Fibroblast of skin of back (primary cell): ENCODE data around the gene FCGR3A.
"Not testable (repeated sequence)": the region's sequence is repeated elsewhere in the genome, so short reads cannot be mapped to it uniquely, and the experiment has no call there.

ENCODE experiments used
- DNase-seq: peaks from one replicate; pipeline ENCODE4 v3.0.0-alpha.2; 2013

FCGR3A gene

DNA sequence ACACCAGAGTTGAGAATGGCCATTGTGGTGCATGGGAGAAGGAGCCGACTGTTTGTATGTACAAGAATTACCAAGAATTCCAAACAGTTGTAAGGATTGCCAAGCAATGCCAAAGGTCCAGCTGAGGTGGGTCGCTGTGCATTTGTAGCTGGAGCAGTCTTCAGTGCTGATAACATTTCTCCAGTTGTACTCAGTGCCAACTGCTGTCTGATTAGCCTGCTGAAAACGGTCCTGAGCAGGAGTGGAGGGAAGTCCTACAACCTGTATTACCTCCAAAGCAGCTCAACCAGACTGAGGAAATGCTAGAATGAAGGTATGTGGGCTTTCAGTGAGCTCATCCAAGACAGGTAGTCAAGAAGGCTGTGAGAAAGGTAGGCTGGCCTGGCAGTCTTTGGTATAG, 6.5 kb upstream of the FCGR3A start:
- DNase-seq, result not testable (repeated sequence)

DNA sequence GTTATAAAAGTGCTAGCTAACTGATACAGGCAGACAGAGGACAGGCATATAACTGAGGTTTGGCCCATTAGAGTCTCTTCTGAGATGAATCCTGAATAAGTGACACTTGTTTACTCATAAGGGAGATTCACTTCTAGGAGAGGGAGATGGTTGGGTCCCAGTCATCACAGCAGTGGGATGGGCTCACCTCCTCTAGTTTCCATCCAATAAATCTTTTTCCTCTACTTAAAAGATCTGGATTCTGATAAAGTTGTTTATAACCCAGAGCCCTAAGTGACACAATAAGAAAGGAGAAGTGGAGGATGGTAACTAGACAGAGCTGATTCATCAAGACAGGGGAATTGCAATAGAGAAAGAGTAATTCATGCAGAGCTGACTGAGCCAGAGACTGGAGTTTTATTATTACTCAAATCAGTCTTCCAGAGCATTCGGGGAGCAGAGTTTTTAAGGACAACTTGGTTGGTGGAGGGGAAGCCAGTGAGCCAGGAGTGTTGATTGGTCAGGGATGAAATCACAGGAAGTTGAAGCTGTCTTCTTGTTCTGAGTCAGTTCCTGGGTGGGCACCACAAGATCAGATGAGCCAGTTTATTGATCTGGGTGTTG, 5.3 kb upstream of the FCGR3A start:
- DNase-seq, result not testable (repeated sequence)

DNA sequence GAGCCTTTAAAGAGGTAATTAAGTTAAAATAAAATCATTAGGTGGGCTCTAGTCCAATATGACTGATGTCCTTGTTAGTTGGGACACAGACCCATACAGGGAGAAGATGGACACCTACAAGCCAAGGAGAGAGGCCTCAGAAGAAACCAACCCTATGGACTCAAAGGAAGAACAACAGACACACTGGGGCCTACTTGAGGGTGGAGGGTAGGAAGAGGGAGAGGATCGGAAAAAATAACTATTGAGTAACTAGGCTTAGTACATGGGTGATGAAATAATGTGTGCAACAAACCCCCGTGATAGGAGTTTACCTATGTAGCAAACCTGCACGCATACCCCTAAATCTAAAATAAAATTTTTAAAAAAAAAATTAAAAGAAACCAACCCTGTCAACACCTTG, 4.7 kb upstream of the FCGR3A start:
- DNase-seq, result not testable (repeated sequence)

DNA sequence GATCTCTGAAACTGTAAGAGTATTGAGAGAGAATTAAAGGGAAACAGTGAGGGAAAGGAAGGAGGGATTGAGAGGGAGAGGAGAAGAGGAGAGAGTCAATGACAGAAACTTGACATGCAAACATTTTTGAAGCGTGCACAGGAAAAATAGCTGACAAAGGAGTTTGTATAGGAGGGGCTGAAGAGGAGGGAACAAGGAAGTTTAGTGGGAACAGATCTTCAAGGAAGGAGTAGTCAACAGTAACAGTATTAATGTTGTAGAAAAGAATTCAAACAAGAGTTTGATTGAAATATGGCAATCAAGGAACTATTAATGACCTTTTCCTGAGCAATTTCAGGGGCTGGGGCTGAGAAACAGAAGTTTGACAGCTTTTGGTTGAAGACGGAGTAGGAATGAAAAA, 4.0 kb upstream of the FCGR3A start:
- not testable (repeated sequence) for DNase-seq

DNA sequence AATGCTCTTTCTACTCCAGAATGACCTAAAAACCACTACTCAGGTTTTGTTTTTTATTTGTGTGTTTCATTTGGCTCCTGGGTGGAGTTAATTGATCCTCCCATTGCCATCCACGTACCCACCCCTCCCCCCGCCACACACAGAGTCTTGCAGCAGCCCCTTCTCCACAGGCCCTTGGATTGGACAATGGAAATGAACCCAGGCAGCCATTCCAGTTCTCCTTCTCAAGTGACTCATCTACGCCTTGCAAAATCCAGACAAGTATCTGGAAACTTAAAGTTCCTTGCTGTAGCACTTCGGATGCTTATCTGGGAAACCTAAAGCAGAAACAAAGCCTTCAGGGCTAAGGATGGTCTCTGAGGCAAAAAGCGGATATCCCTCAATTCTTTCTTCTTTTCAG, 1.3 kb upstream of the FCGR3A start:
- not testable (repeated sequence) for DNase-seq

DNA sequence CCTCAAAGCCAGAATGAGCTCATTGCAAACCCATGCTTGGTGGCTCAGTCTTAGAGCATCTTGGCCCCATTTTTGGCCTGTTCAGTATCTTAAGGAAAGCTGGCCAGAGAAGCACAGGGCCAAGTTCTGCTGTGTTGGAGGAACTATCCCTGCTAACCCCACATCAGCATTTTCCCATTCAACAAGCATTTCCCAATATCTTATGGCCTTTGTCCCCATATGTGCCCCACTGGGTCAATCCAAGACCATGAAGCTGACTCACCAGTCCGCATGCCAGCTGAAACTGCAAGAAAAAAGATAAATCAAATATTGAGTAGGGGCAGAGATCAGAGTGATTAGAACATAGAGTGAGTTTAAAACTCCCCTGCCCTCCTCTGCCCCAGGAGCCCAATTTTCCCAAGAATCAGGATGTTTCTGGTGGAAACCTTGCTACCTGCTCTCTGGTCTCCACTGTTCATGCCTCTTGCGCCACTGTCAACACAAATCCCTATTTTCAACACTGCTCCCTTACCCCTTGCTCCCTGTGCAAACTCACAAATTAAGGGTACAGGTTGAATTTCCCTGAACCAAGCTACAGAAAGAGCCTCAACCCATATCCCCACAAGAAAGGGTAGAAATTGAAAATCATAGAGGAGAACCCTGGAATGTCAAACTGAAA, 740 bp downstream of the FCGR3A start:
- DNase-seq, result not testable (repeated sequence)

DNA sequence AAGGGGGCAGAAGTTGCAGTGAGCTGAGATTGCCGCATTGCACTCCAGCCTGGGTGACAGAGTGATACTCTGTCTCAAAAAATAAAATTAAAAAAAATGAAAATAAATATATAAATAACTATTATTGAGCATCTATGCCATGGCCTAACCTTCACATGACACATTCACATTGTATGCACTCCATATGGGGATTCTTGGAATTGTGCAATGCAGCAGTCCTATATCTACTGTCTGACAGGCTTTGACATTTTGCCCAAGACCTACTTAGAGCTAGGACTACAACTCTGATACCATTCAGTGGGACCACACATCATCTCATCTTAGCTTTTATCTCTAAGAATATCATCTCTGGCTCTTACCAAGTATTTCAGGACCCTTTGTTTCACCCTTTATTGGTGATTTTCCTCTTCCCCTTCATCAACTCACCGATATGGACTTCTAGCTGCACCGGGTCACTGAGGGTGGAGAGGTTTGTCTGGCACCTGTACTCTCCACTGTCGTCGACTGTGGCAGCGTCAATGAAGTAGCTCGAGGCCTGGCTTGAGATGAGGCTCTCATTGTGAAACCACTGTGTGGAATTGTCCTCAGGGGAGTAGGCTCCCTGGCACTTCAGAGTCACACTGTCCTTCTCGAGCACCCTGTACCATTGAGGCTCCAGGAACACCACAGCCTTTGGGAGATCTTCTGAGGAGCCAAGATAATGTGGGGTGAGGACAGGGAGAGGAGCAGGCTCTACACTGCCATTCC, 1.4 kb downstream of the FCGR3A start:
- DNase-seq, result not testable (repeated sequence)

DNA sequence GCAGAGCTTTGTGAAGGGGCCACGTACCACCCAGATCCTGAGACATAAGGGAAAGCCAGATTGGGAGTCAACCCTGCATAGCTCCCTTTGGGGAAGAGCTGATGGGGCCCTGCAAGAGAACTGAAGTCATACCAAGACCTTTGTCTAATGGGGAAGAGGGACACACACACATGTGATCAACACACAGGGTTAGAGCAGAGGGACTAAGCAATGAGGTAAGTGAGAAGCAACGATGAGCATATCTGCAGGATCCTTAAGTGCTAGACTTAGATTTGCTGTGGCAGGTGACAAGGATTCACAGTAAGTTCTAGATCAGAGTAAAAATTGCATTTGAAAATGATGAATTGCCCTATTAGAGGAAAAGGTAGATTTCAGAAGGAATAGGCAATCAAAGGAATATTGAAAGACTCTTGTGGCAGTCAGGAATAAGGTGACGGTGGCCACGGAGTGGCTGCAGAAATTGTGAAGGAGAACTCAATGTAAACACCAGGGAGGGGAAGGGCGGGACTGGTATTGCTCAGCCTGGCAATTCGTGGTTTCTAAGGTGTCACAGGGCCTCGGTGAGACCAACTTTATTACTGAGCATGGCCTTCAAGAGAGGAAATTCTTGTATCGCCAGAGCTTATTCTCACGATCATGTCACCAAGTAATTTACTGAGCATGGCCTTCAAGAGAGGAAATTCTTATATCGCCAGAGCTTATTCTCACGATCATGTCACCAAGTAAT, 4.5 kb downstream of the FCGR3A start:
- DNase-seq, result not testable (repeated sequence)

DNA sequence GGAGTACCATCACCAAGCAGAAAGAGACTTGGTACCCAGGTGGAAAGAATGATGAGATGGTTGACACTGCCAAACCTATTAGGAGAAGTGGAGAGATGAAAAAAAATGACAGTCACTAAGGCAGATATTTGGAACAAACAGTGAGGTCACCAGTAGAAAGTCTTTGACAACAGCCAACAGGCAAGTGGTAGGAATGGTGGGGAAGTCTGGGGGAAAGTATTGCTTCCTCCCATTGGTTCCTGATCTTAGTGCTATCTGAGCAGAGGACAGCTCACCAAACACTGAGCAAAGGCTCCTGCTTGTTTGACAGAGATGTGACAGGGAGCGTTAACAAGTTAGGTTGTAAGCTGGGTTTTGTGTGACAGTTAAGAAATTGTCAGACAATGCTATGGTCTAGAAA, 6.5 kb downstream of the FCGR3A start:
- DNase-seq, result not testable (repeated sequence)

DNA sequence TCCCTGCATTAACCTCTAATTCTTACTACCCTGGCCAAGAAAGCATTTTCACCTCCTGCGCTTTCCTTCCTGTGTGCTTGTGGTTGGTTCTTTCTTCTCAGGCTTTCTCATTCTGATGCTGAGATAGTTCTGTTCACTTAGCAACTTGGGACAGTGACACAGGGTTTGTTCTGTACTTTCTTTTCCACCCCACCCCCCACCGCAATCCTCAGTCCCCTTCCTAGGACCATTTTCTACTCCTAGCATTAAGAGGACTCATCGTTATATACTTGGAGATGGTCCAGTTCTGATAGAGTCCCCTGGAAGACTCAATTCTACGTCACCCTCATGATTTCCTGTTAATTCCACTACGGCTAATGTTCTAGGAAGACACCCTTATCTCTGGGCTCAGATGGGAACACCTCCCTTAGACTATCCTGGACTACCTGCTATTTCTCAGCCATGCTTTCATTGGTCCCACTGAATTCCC, 7.5 kb downstream of the FCGR3A start:
- DNase-seq, result not testable (repeated sequence)

DNA sequence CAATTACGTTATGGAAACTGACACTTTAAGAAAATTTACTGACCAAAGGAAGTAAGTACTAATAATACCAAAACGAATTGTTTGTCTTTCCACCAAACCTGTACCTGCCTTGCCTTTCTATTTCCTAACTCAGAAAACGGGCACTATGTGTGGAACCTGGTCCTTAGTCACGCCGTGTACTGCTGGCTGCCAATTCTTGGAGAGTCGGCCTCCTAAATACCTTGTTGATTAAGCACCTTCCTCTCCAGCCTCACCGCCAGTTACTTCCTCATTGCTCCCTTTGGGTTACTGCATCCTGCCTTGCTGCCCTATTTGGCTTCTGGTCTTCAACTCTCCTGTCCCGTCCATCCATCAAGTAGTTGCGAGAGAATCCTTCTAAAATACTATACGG, 9.1 kb downstream of the FCGR3A start:
- DNase-seq, result not testable (repeated sequence)

DNA sequence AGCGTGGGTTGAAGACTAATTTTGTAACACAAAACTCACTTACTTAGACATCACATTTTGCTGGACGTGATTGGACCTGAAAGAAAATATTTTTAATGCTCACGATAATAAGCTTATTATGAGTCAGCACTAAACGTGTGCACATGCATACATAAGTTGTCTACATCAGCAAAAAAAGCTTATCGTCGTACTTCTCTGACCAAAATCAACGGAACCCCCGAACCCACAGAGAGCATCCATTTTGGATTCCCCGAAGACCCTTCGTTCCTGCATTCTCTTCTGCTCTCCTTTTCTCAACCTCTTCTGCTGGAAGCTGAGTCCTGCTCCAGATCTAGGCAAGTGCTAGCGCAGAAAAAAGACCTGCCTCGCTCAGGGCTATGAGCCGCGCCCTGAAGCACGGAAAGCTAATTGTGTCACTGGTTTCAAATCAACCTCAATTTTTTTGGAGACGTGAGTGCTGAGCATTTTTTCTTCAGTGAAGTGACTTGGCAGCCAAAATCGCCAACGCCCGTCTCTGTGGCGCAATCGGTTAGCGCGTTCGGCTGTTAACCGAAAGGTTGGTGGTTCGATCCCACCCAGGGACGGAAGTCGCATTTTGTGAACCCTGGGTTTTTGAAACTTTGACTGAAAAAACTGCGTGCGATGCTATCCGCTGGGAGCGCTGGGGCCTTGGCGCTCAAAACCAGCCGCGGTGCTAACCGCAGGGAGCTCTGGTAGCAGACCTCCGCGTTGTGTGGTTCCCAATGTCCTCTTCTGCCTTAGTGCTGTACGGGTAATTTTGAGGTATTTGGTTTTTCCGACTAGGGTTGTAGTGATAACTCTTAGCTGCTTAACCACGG, 9.7 kb downstream of the FCGR3A start:
- DNase-seq, result peak; percentile 85

DNA sequence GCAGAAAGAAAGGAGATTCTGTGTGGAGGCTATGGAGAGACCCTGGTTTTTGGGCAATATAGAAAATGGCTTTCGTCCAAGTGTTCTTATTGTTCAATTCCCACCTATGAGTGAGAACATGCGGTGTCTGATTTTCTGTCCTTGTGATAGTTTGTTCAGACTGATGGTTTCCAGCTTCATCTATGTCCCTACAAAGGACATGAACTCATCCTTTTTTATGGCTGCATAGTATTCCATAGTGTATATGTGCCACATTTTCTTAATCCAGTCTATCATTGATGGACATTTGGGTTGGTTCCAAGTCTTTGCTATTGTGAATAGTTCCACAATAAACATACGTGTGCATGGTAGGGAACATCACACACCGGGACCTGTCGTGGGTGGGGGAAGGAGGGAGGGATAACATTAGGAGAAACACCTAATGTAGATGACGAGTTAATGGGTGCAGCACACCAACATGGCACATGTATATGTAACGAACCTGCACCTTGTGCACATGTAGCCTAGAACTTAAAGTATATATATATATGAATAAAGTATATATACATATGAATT, 10.6 kb downstream of the FCGR3A start:
- not testable (repeated sequence) for DNase-seq

DNA sequence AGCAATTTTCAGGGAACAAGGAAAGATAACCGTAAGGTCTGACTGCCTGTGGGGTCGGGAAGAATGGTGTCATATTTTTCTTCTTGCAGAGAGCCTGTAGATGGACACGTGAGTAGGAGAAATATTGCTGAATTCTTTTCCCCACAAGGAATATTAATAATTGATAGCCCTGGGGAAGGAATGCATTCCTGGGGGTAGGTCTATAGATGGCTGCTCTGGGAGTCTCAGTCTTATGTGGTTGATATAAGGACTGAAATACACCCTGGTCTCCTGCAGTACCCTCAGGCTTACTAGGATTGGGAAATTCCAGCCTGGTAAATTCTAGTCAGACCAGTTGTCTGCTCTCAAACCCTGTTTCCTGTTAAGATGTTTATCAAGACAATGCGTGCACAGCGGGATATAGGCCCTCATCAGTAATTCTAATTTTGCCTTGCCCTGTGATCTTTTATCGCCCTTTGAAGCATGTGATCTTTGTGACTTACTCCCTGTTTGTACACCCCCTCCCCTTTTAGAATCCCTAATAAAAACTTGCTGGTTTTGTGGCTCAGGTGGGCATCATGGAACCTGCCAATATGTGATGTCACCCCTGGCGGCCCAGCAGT, 12.4 kb downstream of the FCGR3A start:
- DNase-seq, result not testable (repeated sequence)

DNA sequence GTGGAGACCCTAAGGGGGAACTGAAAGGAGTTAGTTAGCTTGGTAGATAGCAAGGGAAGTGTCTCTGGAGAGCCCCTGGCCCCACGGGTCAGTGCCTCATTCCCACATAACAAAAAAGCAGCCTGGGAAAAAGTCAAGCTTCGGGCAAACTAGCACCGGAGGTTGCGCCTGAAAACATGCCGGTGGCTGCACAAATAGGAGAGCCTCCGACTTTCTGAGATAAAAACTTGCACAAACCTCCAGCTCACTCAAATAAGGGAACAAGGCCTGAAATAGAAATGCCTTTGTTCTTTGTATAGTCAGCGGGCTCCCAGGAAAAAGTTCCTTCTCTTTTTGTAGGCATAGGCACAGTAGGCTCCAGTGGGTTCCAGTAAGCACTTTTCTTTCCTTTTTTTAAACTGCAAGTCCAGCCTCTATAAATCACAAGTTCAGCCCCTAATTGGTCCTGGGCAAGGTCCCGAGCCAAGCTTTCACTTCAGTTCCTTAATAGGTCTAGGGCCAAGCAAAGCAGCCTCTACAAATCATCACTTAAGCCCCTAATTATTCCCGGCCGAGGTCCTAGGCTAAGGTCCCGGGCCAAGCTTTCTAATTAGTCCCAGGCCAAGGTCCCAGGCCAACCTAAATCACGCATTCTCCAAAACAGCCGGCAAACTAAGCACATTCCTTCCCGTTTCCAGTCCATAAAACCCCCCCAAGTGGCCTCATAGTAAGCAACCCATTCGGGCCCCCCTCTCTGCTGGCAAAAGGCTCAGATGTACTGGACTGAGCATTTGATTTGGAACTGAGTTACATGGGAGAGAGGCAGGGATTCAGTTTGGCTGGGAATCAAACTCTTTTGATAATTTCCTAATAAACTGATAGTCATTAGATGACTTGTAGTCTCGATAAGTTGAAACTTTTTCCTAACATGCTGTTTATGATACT, 16.7 kb downstream of the FCGR3A start:
- DNase-seq, result not testable (repeated sequence)

DNA sequence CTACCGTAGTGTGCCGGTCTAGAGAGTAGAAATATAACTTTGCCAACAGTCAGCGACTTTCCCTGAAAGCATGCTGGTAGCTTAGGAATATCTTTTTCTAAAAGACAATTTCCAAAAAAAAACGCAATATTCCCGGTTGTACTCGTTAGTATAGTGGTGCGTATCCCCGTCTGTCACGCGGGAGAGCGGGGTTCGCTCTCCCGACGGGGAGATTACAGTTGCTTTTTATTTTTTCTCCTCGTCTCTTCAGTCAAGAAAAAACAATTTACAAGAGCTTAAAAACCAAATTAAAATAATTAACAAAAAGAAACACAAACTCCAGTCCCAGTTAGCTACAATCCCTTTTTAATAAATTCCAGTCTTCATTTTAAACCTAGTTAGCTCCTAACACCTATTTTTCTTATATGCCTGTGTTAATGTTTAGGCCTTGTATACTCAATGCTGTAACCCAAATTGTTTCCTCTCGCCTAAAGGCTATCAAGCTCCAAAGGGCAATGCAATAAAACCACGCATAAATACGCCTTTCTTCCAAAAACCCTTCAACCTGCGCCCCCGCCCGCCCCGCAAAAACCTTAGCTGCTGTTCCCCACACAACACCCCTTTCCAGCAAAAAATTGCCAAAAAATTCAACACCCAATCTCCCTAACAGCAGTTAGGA, 17.5 kb downstream of the FCGR3A start:
- DNase-seq, result peak; percentile 27

DNA sequence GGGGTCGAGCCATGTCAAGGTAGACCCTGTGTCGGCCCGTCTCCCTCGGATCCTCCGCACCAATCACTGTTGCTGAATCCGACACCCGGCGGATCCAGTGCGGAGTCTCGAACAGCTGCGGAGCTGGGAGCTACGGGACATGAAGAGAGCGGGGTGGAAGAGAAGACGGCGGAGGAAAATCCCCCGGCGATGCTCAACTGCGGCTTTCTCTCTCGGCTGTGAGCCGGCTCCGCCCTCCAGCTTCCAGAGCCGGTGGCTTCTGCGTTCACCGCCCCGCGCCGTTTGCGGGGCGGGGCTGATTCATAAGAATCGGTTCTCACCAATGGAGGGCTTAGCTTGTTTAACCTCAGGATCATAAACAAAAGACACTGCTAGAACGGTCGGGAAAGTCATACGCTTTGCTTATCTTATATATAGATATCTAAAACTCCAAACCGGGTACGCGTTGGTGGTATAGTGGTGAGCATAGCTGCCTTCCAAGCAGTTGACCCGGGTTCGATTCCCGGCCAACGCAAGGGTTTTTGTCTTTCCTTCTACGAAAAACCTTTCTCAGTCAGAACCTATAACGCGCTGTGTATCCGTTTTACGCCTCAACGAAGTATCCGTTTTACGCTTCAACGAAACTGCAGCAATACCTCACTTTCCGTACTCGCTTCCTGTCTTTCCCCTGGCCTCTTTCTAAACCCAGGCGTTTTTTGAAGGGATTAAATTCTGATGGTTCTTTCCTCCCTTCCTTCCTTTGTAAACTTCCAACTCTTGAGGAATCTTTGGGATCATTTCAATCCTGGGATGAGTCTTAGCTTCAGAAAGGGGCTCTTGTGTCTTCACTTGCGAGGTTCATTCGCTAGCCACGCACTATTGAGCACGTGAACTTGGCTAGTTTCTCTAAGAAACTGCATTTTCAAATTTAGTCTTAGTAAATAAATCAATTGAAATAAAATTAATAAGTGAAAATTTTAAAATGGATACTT, 18.7 kb downstream of the FCGR3A start:
- DNase-seq, result peak; percentile 92

DNA sequence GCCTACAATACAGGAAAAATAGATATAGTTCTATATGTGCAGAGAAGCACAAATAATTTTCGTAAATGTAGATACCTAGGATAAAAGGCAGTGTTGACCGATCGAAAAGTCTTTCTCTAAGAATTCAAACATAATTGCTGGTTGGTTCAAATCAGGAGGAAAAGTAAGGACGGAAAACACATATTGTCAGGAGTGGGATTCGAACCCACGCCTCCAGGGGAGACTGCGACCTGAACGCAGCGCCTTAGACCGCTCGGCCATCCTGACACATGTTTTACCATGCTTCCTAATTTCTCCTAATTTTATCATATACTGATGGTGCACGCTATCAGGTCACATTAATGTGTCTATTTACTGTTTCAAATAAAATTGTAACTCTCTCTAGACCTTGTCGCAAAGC, 19.5 kb downstream of the FCGR3A start:
- DNase-seq, result peak; percentile 69
